Lung (tissue), 12 donors: Measurements from ENCODE around the gene ECHS1. TPM values are rescaled to one million over a fixed set of nuclear protein-coding genes. Genes with fewer than 3 reads are reported as not detected.

Experiments
- ATAC-seq: fragments of 200-7000 bp; cut with Tn5 transposase; one replicate; pipeline ENCODE4 v1.9.1; 2020; ENCODE audit warnings: moderate number of reproducible peaks; ENCODE audit not compliant: insufficient read depth, low FRiP score
- DNase-seq, 3 donors: peaks; one replicate each; pipeline ENCODE4 v3.0.0-alpha.2; 2013 to 2017
- H3K27ac ChIP-seq, 2 donors: one replicate each; pipeline ENCODE4 v1.5.1; 2013; ENCODE audit warnings: mild to moderate bottlenecking in 2 of 2, moderate library complexity in 2 of 2, control low read depth in 1 of 2, inconsistent platforms in 1 of 2, low read depth in 1 of 2, low read length in 1 of 2
- H3K27me3 ChIP-seq, 3 donors: one replicate each; pipeline ENCODE4 v1.5.1; 2013; ENCODE audit warnings: low read length in 2 of 3; ENCODE audit not compliant: control insufficient read depth in 3 of 3, insufficient read depth in 3 of 3
- H3K36me3 ChIP-seq, 4 donors: one replicate each; pipeline ENCODE4 v1.5.1; 2013; ENCODE audit warnings: low read length in 4 of 4, mild to moderate bottlenecking in 1 of 4, moderate library complexity in 1 of 4; ENCODE audit not compliant: control insufficient read depth in 4 of 4, insufficient read depth in 4 of 4
- H3K4me1 ChIP-seq, 5 donors: one replicate each; pipeline ENCODE4 v1.5.1; 2013; ENCODE audit warnings: low read length in 5 of 5, mild to moderate bottlenecking in 2 of 5, moderate library complexity in 1 of 5; ENCODE audit not compliant: control insufficient read depth in 5 of 5, insufficient read depth in 5 of 5
- H3K4me3 ChIP-seq: one replicate; pipeline ENCODE4 v1.5.1; 2013; ENCODE audit warnings: mild to moderate bottlenecking, control low read depth, moderate library complexity
- H3K9ac ChIP-seq, 2 donors: one replicate each; pipeline ENCODE4 v1.5.1; 2013; ENCODE audit warnings: low read length in 2 of 2, control low read depth in 1 of 2; ENCODE audit not compliant: insufficient read depth in 1 of 2
- H3K9me3 ChIP-seq, 4 donors: one replicate each; pipeline ENCODE4 v1.5.1; 2013; ENCODE audit warnings: low read length in 3 of 4, mild to moderate bottlenecking in 1 of 4, moderate library complexity in 1 of 4; ENCODE audit not compliant: control insufficient read depth in 4 of 4, insufficient read depth in 3 of 4
- CTCF ChIP-seq: IDR thresholded peaks from 2 replicates; pipeline ENCODE4 v1.5.1; 2012; ENCODE audit warnings: mild to moderate bottlenecking; ENCODE audit errors: control extremely low read depth, extremely low read depth
- WGBS, 2 donors: extraction: QIAGEN DNeasy Blood & Tissue Kit; methylation state at CpG; one replicate each; pipeline ENCODE4 v1.1.7; 2013; 5-methylcytosine and 5-hydroxymethylcytosine counted together
- polyA plus RNA-seq, 2 donors: library from polyadenylated mRNA; stranded (reverse); fragments of 200-250 nt; gene quantifications; one replicate each; pipeline ENCODE4 v1.2.1, GENCODE V29; 2013
- total RNA-seq, 2 donors: library from RNA; depleted of rRNA in 1 of 2; stranded (reverse); fragments of >200 nt in 1 of 2; gene quantifications; one replicate each; pipeline ENCODE4 v1.2.1, GENCODE V29; 2014 to 2021
- donor health status: control.
- donor health status: control.
- donor health status: Bipolar disorder and iron deficiency.
- donor health status: healthy.
- donor health status: DM: yes; HTN: yes; CAD: no.

The ECHS1 gene
- total and polyA plus RNA-seq, 4 donors: 44.5 to 83.9 (median 76.7) TPM

GRCh38 chr10:133356549-133357284 is 16.4 kb downstream of the ECHS1 start:
- Histone ChIP-seq H3K9me3 (peaks cover 0 to 5% (median 0%) of the 10 kb centered on the region in 4 donors), H3K9ac (no peak overlapping the region), H3K36me3 (peaks cover 0 to 6% (median 0%) of the 10 kb centered on the region in 4 donors), H3K4me1 (peaks cover 0 to 10% (median 0%) of the 10 kb centered on the region in 5 donors), H3K4me3 (peak overlapping the region; percentile 68), H3K27me3 (no peaks in the 10 kb centered on the region), H3K27ac (no peak overlapping the region)
- ATAC-seq: no peak
- no peak for TF ChIP-seq CTCF
- peak in 1 of 3 donors; percentile 5 for DNase-seq
- WGBS, 2 donors: 49 to 53% methylated on average over 24 to 27 of the region's 27 CpGs

- no peak for ATAC-seq
- Histone ChIP-seq H3K4me3 (no peak overlapping the region), H3K4me1 (peaks cover 0 to 10% (median 0%) of the 10 kb centered on the region in 5 donors), H3K36me3 (peaks cover 0 to 6% (median 0%) of the 10 kb centered on the region in 4 donors), H3K27ac (no peak overlapping the region), H3K27me3 (no peaks in the 10 kb centered on the region), H3K9me3 (peaks cover 0 to under 1% (median 0%) of the 10 kb centered on the region in 4 donors), H3K9ac (no peak overlapping the region)
- TF ChIP-seq CTCF: no peak
- 96 to 97% methylated on average over 3 of the region's 3 CpGs for WGBS, 2 donors
- no peak for DNase-seq
These were observed 17.2 kb downstream of the ECHS1 start for GRCh38 chr10:133355991-133356390.

DNA sequence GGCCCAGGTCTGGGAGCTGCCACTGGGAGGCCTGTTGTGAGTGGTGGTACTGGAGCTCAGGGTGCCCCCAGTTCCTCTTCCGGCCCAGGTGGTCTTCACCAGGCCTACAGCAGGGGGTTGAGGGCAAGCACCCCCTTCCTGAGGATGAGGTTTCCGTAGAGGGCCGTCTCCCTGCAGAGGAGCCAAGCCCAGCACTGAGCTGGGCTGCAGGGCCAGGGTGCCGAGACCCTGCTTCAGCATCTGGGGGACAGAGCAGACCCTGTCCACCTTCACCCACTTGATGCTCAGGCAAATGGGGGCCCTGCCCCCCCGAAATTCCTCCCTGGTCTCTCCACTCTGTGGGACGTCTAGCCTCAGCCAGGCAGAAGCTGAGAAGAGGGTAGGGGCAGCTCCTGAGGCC is 17.9 kb downstream of the ECHS1 start:
- Histone ChIP-seq H3K27me3 (no peaks in the 10 kb centered on the region), H3K9me3 (no peaks in the 10 kb centered on the region), H3K27ac (no peak overlapping the region), H3K36me3 (peaks cover 0 to 6% (median 0%) of the 10 kb centered on the region in 4 donors), H3K9ac (no peak overlapping the region), H3K4me3 (no peak overlapping the region), H3K4me1 (peaks cover 0 to 10% (median 0%) of the 10 kb centered on the region in 5 donors)
- DNase-seq: no peak
- no peak for ATAC-seq
- 94% methylated on average over 6 of the region's 6 CpGs for WGBS, 2 donors
- no peak for TF ChIP-seq CTCF
